Mucosa of stomach (tissue), 1 donor: ENCODE data around the gene PROK1.

Experiments
- H3K27me3 ChIP-seq: one replicate; pipeline ENCODE4 v1.7.0; 2013; ENCODE audit warnings: mild to moderate bottlenecking, low read length; ENCODE audit not compliant: control insufficient read depth, insufficient read depth
- H3K36me3 ChIP-seq: one replicate; pipeline ENCODE4 v1.7.0; 2013; ENCODE audit warnings: low read length; ENCODE audit not compliant: control insufficient read depth, insufficient read depth
- H3K4me1 ChIP-seq: one replicate; pipeline ENCODE4 v1.7.0; 2013; ENCODE audit warnings: mild to moderate bottlenecking, low read length; ENCODE audit not compliant: control insufficient read depth, insufficient read depth
- H3K4me3 ChIP-seq: one replicate; pipeline ENCODE4 v1.7.0; 2013; ENCODE audit warnings: low read length
- H3K9ac ChIP-seq: one replicate; pipeline ENCODE4 v1.7.0; 2013; ENCODE audit warnings: mild to moderate bottlenecking, low read length, moderate library complexity
- H3K9me3 ChIP-seq: one replicate; pipeline ENCODE4 v1.7.0; 2013; ENCODE audit warnings: mild to moderate bottlenecking, low read length, moderate library complexity; ENCODE audit not compliant: control insufficient read depth
- donor health status: Pancreatic carcinoma.

The PROK1 gene

DNA sequence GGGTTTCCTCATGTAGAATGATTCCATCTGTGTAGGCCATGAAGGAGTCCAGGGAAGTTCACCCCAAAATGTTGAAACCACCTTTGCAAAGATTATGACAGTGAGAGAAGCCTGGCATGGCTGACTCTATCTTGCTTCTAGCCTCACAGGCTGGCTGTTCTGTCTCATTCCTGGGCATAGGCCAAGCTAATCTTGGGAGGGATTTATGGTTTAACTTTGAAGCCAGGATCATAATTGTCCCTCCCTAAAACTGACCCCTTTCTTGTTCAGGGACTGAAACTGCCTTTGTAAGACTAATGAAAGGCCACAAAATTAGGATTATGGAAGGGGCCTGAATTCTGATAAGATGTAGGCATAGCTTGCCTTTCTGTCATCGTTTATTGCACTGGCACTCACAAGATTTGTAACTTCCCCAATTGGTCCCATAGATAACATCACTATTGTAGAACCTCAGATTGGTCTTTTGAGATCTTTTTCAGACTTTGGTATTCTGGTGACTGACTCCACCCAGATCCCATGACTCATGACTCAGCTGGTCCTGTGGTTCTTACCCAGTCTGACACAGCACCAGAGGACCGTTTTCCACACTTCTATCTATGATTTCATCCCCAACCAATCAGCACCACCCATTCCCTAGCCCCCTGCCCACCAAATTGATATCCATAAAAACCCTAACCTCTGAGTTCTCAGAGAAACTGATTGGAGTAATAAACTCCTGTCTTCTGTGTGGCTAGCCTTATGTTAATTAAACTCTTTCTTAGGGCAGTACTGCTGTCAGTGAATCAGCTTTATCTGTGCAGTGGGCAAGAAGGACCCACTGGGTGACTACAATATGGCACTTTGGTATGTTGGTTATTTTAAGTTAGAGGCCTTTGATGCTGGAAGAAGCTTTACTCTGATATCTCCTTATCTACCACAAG, 29.8 kb upstream of the PROK1 start:
- Histone ChIP-seq H3K4me3 (no peak overlapping the region), H3K36me3 (no peaks in the 10 kb centered on the region), H3K4me1 (no peaks in the 10 kb centered on the region), H3K9me3 (no peaks in the 10 kb centered on the region), H3K27me3 (peaks cover 4% of the 10 kb centered on the region), H3K9ac (no peak overlapping the region)

DNA sequence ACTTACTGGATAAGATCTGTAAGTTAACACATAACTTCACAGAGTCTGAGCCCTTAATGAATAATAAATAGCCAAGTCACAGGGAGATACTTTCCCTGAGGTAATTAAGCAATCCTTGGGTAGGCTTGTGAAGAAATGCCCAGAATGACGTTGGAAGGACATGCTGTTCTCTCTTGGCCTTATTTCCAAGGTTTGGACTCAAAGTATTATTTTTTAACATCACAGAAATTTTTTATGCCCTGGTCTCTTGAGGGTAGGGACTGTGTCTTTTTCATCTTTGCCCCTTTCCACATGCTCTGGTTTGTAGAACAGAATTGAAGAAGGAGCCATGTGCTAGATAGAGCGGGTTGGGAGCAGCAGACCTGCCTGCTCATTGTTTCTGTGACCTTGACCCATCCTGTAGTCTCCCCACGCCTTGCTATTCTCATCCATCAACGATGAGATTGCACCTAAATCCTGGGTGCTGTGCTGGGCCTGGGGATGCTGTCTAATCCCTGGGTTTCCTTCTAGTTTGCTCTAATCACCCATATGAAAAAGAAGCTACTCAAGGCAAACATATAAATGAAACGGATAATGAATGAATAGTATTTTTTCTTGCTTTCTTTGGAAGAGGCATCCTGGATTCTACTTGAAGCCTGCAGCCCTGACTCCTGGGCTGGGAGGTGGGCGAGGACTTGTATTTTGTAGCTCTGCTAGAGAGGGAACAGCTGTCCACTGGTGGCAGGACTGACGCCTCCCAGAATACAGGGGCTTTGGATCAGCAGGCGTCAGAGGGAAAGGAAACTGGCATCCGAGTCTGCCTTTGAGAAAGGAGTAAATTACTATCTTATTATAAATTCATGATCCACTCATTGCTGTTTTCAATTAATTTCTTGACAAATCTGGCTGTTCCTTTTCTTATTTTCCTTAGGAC, 26.0 kb upstream of the PROK1 start:
- no peaks in the 10 kb centered on the region for H3K4me1 ChIP-seq
- H3K9me3 ChIP-seq, result no peaks in the 10 kb centered on the region
- H3K27me3 ChIP-seq, result peaks cover 8% of the 10 kb centered on the region
- H3K4me3 ChIP-seq, result no peak overlapping the region
- no peaks in the 10 kb centered on the region for H3K36me3 ChIP-seq
- H3K9ac ChIP-seq, result no peak overlapping the region

DNA sequence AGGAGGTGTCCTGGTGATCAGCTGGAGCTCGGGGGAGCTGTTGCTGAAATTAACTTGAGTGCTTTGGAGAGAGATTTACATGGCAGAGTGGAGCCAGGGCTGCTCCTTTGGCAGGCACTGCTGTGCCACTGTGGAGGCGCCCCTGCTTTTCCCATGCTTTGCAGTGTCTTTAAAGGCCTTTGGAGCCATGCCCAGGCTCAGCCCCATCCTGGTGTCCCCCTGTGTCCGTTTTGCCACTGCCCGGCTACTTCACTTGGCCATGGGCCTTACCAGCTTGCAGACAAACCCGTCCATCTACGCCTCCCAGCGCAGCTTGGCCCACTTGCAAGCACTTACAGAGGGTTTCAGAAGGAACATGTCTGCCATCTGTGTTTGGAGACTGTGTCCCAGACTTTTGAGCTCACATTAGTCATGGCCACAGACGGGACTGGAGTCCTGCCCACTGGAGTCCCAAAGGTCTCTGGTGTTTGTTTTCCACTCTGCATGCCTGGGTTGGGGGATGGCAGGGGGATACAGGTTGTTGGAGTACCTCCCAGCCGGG, 25.3 kb upstream of the PROK1 start:
- no peaks in the 10 kb centered on the region for H3K9me3 ChIP-seq
- no peaks in the 10 kb centered on the region for H3K4me1 ChIP-seq
- peaks cover 14% of the 10 kb centered on the region for H3K27me3 ChIP-seq
- H3K9ac ChIP-seq, result no peak overlapping the region
- no peak overlapping the region for H3K4me3 ChIP-seq
- H3K36me3 ChIP-seq, result no peaks in the 10 kb centered on the region

DNA sequence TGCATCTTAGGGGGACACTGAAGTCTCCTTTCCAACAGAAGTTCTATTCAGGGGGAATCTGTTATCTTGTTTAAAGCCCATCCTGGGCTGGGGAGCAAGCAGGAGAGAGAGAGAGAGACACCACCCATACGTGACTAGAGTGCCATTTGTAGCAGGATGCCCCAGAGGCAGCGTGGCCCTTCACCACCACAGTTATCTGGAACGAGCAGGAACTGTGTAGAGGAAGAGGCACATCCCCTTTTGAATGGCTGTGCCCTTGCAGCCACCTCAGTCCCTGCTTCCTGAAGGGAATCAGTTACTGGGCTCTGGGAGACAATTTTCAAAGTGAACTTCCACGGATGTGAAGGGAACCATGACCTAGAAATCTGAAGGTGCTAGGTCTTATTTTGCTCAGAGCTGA, 24.1 kb upstream of the PROK1 start:
- no peaks in the 10 kb centered on the region for H3K36me3 ChIP-seq
- no peaks in the 10 kb centered on the region for H3K9me3 ChIP-seq
- H3K9ac ChIP-seq, result no peak overlapping the region
- H3K4me3 ChIP-seq, result no peak overlapping the region
- peaks cover 23% of the 10 kb centered on the region for H3K27me3 ChIP-seq
- no peaks in the 10 kb centered on the region for H3K4me1 ChIP-seq

DNA sequence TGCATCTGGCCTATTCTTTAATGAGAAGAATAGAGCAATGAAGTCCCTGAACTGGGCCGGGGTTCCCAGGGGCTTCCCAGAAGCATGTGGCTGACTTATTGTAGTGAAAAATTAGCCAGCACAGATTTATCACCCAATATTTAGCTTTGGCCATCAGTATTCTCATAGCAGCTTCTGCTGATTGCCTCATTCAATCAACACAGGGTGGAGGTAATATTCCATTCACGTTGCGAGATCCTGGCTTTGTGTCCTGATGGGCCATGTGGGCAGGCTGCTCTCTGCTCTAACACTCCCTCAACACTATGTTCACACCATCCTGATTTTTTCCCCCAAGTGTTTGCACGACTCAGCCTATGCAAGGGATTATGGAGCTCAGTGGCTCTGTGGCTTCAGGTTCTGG, 22.0 kb upstream of the PROK1 start:
- Histone ChIP-seq H3K4me1 (no peaks in the 10 kb centered on the region), H3K9me3 (no peaks in the 10 kb centered on the region), H3K36me3 (no peaks in the 10 kb centered on the region), H3K4me3 (no peak overlapping the region), H3K27me3 (peaks cover 28% of the 10 kb centered on the region), H3K9ac (no peak overlapping the region)

DNA sequence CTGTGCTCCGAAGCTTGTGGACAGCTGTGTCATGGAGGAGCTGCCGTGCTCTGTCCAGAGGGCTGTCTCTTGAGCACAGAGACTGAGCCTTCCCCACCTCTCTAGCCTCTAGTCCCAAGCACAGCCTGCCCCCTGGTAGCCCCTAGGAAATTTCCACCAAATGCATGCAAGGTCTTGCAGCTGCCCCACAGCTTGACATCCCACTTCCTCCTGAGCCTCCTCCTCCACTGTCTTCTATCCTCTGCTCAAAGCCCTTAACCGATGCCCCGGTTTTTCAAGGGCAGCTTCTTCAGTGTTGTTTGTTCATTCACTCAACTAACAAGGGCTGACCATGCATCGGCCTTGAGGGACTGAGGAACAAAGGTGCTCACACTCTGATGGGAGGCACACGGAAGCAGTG, 20.6 kb upstream of the PROK1 start:
- Histone ChIP-seq H3K4me3 (no peak overlapping the region), H3K9ac (no peak overlapping the region), H3K4me1 (no peaks in the 10 kb centered on the region), H3K9me3 (no peaks in the 10 kb centered on the region), H3K27me3 (peaks cover 33% of the 10 kb centered on the region), H3K36me3 (no peaks in the 10 kb centered on the region)

DNA sequence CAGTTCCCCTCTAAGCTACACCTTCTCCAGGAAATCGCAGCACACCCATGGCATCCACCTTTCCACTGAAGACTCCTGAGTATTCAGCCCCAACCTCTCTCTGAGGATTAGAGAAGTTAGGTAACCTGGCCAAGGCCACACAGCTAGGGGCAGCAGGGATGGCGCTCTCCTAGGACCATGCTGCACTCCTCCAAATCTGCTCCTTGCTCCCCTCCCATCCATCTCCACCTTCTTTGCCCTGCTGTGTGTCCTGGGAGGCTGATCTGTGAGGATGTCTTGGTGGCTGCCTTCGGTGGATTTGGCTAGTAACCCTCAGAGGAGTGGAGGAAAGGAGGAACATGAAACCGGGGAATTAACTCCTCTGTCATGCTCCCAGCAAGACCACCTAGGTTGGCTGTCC, 20.0 kb upstream of the PROK1 start:
- Histone ChIP-seq H3K4me3 (no peak overlapping the region), H3K27me3 (peaks cover 35% of the 10 kb centered on the region), H3K9ac (no peak overlapping the region), H3K9me3 (no peaks in the 10 kb centered on the region), H3K4me1 (no peaks in the 10 kb centered on the region), H3K36me3 (no peaks in the 10 kb centered on the region)

DNA sequence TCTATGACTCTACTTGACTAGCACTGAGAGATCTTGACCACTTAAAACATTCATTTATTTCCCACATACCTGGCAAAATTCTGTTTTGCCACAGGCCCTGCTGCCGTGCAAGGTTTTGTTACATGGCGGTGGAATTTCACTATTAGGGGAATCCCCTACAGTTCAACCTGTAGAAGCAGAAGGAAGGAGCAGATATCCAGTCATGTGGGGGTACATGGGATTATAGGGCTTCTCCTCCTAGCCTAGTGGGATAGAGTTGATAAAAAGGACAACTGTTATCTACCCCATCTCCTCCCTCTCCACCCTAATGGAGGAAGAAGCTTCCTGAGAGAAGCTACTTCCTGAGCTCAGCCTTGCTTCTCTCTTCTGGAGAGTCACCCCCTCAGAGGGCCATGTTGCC, 17.7 kb upstream of the PROK1 start:
- Histone ChIP-seq H3K4me3 (no peak overlapping the region), H3K27me3 (peaks cover 48% of the 10 kb centered on the region), H3K9ac (no peak overlapping the region), H3K4me1 (no peaks in the 10 kb centered on the region), H3K9me3 (no peaks in the 10 kb centered on the region), H3K36me3 (no peaks in the 10 kb centered on the region)

DNA sequence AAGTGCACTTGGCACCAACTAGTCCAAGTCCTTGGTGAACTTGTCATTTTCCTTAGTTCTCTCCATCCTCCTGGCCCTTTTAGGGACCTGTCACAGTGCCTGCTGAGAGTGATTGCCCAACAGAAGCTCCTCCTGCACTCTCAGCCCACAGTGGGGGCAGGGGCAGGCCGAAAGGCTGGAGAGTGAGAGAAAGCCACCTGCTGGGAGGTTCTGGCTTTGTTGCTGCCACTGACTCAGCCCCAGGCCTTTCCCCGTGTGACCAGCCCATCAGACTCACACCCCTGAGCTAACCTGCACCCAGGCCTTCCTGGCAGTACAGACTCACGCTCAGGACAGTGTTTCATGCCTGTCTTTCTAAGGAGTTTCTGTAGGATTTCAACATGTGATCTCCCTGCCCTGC, 17.1 kb upstream of the PROK1 start:
- H3K36me3 ChIP-seq, result no peaks in the 10 kb centered on the region
- H3K9ac ChIP-seq, result no peak overlapping the region
- H3K4me3 ChIP-seq, result no peak overlapping the region
- peaks cover 3% of the 10 kb centered on the region for H3K4me1 ChIP-seq
- H3K27me3 ChIP-seq, result peaks cover 48% of the 10 kb centered on the region
- H3K9me3 ChIP-seq, result no peaks in the 10 kb centered on the region

DNA sequence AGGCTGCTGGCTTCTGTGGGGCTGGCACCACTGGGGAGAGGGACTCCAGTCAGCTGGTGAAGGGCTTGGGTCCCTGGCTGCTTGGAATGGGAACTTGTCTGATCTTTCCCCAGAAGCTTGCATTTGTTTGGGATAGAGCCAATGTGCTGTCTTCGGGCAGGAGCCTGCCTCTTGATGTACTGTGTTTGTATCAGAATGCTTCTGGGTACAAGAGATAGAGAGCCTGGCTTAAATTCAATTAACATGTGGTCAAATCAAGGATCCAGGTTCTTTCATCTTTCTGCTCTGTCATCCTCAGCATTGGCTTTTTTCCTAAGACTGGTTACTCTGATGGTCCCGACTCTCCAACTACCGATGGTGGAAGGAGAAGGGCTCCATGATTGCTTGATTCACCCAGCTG, 16.0 kb upstream of the PROK1 start:
- Histone ChIP-seq H3K9me3 (no peaks in the 10 kb centered on the region), H3K4me3 (no peak overlapping the region), H3K4me1 (peaks cover 6% of the 10 kb centered on the region), H3K9ac (no peak overlapping the region), H3K27me3 (peaks cover 44% of the 10 kb centered on the region), H3K36me3 (no peaks in the 10 kb centered on the region)

DNA sequence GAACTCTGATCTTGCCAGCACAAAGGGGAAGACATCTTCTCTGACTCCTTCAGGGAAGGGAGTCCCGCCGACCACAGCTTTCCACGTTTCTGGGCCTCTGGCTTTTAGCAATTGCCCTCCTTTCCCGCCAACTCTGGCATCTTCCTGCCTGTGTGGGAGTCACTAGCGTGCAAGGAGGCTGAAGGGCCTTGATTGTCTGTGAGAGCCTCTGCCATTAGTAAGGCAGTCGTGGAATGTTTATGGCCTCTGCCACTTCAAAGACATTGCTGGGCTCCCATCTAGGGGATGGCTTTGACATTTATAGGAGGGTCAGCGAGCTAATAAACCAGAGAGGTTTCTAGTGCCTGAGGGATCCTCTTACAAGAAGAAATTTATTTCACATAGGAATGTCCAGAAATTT, 14.3 kb upstream of the PROK1 start:
- H3K4me1 ChIP-seq, result peaks cover 20% of the 10 kb centered on the region
- H3K36me3 ChIP-seq, result no peaks in the 10 kb centered on the region
- H3K9ac ChIP-seq, result no peak overlapping the region
- no peak overlapping the region for H3K4me3 ChIP-seq
- H3K27me3 ChIP-seq, result peaks cover 40% of the 10 kb centered on the region
- H3K9me3 ChIP-seq, result no peaks in the 10 kb centered on the region
